Measurements from ENCODE around the gene NDUFAF5. TPM values are rescaled to one million over a fixed set of nuclear protein-coding genes. Genes with fewer than 3 reads are reported as not detected.

NDUFAF5 gene
- total and polyA plus RNA-seq, 11 donors: 34.7 to 72.3 (median 55.5) TPM

- intact Hi-C loops (cut with DNase I): no loop called here
- ATAC-seq: no peak
Observed at GRCh38 chr20:13799974-13800373, 15.1 kb downstream of the NDUFAF5 start.

DNA sequence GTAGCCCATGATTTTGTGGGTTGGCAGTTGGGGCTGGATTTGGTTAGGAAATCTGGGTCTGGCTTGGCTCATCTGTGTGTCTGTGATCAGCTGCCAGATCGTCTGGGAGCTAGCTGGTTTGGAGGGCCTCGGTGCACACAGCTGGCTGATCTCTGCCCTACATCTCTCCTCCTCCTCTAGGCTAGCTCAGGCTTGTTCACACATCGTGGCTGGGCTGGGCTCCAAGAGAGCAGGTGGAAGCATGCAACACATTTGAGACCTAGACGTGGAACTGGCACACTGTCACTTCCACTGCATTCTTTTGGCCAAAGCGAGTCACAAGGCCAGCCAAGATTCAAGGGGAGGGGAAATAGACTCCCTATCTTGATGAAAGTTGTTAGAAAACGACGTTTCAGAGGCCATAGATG, 15.9 kb downstream of the NDUFAF5 start:
- Histone ChIP-seq H3K27me3 (no peaks in the 10 kb centered on the region), H3K4me3 (peak overlapping the region in 1 of 12 donors; percentile 4), H3K36me3 (peaks cover 0 to 99% (median 84%) of the 10 kb centered on the region in 9 donors), H3K9me3 (no peaks in the 10 kb centered on the region), H3K4me1 (peaks cover 0 to 24% (median 13%) of the 10 kb centered on the region in 12 donors), H3K27ac (peak overlapping the region in 10 of 12 donors; percentile 9 to 63 (median 44))
- TF ChIP-seq POLR2A (IDR thresholded peaks at IDR 0.05): no peak
- TF ChIP-seq, protein P1, sequence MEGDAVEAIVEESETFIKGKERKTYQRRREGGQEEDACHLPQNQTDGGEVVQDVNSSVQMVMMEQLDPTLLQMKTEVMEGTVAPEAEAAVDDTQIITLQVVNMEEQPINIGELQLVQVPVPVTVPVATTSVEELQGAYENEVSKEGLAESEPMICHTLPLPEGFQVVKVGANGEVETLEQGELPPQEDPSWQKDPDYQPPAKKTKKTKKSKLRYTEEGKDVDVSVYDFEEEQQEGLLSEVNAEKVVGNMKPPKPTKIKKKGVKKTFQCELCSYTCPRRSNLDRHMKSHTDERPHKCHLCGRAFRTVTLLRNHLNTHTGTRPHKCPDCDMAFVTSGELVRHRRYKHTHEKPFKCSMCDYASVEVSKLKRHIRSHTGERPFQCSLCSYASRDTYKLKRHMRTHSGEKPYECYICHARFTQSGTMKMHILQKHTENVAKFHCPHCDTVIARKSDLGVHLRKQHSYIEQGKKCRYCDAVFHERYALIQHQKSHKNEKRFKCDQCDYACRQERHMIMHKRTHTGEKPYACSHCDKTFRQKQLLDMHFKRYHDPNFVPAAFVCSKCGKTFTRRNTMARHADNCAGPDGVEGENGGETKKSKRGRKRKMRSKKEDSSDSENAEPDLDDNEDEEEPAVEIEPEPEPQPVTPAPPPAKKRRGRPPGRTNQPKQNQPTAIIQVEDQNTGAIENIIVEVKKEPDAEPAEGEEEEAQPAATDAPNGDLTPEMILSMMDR (IDR thresholded peaks at IDR 0.05): no peak
- intact Hi-C loops (cut with DNase I): no loop called here
- ATAC-seq (peak; percentile 97 to 100 (median 100)), DNase-seq (peak; percentile 87 to 98 (median 94))
- WGBS, 4 donors: 4 to 14% (median 9%) methylated on average over 7 of the region's 7 CpGs

More at GRCh38 chr20:13799974-13800373, 15.1 kb downstream of the NDUFAF5 start:
- peaks cover 0 to 24% (median 13%) of the 10 kb centered on the region in 12 donors for H3K4me1 ChIP-seq
- H3K27me3 ChIP-seq: no peaks in the 10 kb centered on the region
- peak overlapping the region in 7 of 12 donors; percentile 16 to 63 (median 55) for H3K27ac ChIP-seq
- no peak for DNase-seq
- no peak for TF ChIP-seq POLR2A (IDR thresholded peaks at IDR 0.05)
- TF ChIP-seq, protein P1 (IDR thresholded peaks at IDR 0.05): no peak
- 74 to 85% (median 78%) methylated on average over 2 of the region's 2 CpGs for WGBS, 4 donors
- no peaks in the 10 kb centered on the region for H3K9me3 ChIP-seq
- H3K36me3 ChIP-seq: peaks cover 0 to 99% (median 85%) of the 10 kb centered on the region in 9 donors
- H3K4me3 ChIP-seq: no peak overlapping the region

GRCh38 chr20:13809373-13809772, 24.5 kb downstream of the NDUFAF5 start:
- WGBS, 4 donors: 52 to 68% (median 57%) methylated on average over 2 of the region's 2 CpGs
- intact Hi-C loops (cut with DNase I): no loop called here
- Histone ChIP-seq H3K27ac (peak overlapping the region in 3 of 12 donors; percentile 23 to 33 (median 24)), H3K9me3 (no peaks in the 10 kb centered on the region), H3K36me3 (peaks cover 0 to 100% (median 98%) of the 10 kb centered on the region in 9 donors), H3K27me3 (no peaks in the 10 kb centered on the region), H3K4me3 (no peak overlapping the region), H3K4me1 (peaks cover 0 to 12% (median 0%) of the 10 kb centered on the region in 12 donors)
- TF ChIP-seq POLR2A (IDR thresholded peaks at IDR 0.05): no peak
- DNase-seq (no peak), ATAC-seq (peak in 2 of 4 donors; percentile 40 to 44)

DNA sequence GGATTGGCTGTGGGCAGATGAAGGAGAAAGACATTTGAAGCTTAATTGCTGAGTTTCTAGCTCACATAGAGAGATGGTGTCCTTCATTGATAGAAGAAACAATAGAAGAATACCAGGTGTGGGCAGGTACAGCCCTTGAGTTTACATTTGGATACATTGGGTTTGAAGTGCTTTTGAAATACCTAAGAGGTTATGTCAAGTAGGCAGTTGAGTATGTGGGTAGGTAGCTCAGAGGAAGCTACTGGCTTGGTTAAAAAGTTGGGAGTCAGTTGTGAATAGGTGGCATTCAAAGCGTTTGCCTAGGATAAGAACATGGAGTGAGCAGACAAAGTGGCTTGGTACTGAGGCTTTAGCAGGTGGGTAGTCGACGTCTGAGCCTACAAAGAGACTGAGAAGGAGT, 25.0 kb downstream of the NDUFAF5 start:
- intact Hi-C loops (cut with DNase I): no loop called here
- Histone ChIP-seq H3K27ac (peak overlapping the region in 3 of 12 donors; percentile 23 to 33 (median 24)), H3K36me3 (peaks cover 0 to 100% (median 98%) of the 10 kb centered on the region in 9 donors)

More for the DNA sequence above, 25.0 kb downstream of the NDUFAF5 start:
- Histone ChIP-seq H3K4me3 (no peak overlapping the region), H3K4me1 (peaks cover 0 to 12% (median 0%) of the 10 kb centered on the region in 12 donors), H3K27me3 (no peaks in the 10 kb centered on the region), H3K9me3 (no peaks in the 10 kb centered on the region)
- DNase-seq (no peak), ATAC-seq (no peak)
- TF ChIP-seq, protein P1 (IDR thresholded peaks at IDR 0.05): no peak
- no peak for TF ChIP-seq POLR2A (IDR thresholded peaks at IDR 0.05)
- 90 to 96% (median 94%) methylated on average over 3 of the region's 3 CpGs for WGBS, 4 donors

All from heart left ventricle (tissue), 16 donors.